Measurements from ENCODE around the gene NUBPL. TPM values are rescaled to one million over a fixed set of nuclear protein-coding genes. Genes with fewer than 3 reads are reported as not detected.

Gene NUBPL
- total RNA-seq, 4 donors from 2014 or later = 10.3 to 38.2 (median 13.4) TPM

DNA sequence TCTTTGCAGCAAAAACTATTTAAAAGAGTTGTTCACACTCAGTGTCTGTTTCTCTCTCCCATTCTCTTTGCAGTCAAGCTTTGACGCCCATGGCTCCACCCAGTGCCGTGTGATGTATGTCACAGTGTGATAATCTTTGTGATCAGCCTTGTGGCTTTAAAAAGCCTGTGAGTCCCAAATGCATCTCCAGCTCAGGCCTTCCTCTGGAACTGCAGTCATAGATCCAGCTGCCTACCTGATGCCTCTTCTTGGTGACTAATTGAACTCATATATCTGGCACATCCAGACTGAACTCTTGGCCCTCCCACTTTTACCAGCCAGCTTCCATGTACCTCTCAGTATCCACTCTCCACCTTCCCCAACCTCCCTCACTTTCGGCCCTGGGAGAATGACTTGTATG is 333.1 kb downstream of the NUBPL start:
- Histone ChIP-seq H3K4me1 (peaks cover 0 to 25% (median 1%) of the 10 kb centered on the region in 4 donors), H3K4me3 (no peak overlapping the region), H3K36me3 (no peaks in the 10 kb centered on the region), H3K27me3 (no peaks in the 10 kb centered on the region), H3K27ac (no peak overlapping the region), H3K9me3 (no peaks in the 10 kb centered on the region)
- TF ChIP-seq POLR2A (IDR thresholded peaks at IDR 0.05) = no peak
- no peak for TF ChIP-seq EP300 (IDR thresholded peaks at IDR 0.05)
- TF ChIP-seq, protein P1, sequence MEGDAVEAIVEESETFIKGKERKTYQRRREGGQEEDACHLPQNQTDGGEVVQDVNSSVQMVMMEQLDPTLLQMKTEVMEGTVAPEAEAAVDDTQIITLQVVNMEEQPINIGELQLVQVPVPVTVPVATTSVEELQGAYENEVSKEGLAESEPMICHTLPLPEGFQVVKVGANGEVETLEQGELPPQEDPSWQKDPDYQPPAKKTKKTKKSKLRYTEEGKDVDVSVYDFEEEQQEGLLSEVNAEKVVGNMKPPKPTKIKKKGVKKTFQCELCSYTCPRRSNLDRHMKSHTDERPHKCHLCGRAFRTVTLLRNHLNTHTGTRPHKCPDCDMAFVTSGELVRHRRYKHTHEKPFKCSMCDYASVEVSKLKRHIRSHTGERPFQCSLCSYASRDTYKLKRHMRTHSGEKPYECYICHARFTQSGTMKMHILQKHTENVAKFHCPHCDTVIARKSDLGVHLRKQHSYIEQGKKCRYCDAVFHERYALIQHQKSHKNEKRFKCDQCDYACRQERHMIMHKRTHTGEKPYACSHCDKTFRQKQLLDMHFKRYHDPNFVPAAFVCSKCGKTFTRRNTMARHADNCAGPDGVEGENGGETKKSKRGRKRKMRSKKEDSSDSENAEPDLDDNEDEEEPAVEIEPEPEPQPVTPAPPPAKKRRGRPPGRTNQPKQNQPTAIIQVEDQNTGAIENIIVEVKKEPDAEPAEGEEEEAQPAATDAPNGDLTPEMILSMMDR (IDR thresholded peaks at IDR 0.05) = no peak
- no peak for DNase-seq (ENCODE audit: low spot score in 2 of 2)
- 75 to 94% methylated on average over 3 of the region's 3 CpGs for WGBS, 2 donors

DNA sequence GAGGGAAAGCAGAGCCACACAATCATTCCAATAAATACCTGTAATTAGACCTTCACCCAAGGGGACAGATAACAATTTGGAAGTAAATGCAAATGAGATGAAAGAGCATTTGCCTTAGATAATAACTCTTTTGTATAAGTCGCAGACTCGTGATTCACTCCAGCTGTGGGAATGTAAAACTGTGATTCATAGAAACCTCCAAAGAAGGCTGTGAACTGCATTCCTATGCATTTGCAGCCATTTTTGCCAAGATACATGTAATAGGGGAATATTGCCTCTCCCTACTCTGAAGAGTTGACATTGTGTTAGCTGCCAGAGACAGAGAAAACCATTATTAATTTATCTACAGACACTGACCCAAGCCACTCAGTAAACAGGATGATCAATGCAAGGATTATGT is 334.0 kb downstream of the NUBPL start:
- H3K27me3 ChIP-seq = no peaks in the 10 kb centered on the region
- TF ChIP-seq EP300 (IDR thresholded peaks at IDR 0.05) (no peak), POLR2A (IDR thresholded peaks at IDR 0.05) (no peak)
- TF ChIP-seq, protein P1 (IDR thresholded peaks at IDR 0.05) = no peak
- DNase-seq (ENCODE audit: low spot score in 2 of 2) = no peak
- no peaks in the 10 kb centered on the region for H3K9me3 ChIP-seq
- no peak overlapping the region for H3K4me3 ChIP-seq
- no peaks in the 10 kb centered on the region for H3K36me3 ChIP-seq
- WGBS, 2 donors = 46 to 62% methylated on average over 2 of the region's 2 CpGs
- H3K4me1 ChIP-seq = peaks cover 0 to 25% (median 1%) of the 10 kb centered on the region in 4 donors
- no peak overlapping the region for H3K27ac ChIP-seq

DNA sequence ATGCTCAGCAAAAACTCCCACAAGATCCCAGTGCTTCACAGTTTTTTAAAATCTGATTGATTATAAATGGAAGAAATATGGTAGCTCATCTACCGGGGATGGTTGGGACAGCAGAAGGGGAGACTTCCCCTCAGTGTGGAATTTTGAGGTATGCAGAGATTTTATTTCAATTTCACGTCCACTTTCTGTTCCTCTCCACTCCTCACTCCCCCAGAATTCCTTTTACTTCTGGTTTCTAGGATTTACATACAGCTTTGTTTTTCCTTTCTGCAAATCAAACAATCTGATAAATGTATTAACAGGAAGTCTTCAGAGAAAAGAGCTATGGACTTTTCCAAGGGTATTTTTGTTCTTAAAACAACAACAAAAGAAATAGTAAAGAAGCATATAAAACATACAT is 334.4 kb downstream of the NUBPL start:
- no peak for TF ChIP-seq POLR2A (IDR thresholded peaks at IDR 0.05)
- TF ChIP-seq EP300 (IDR thresholded peaks at IDR 0.05) = no peak
- TF ChIP-seq, protein P1 (IDR thresholded peaks at IDR 0.05) = no peak
- Histone ChIP-seq H3K27me3 (no peaks in the 10 kb centered on the region), H3K36me3 (no peaks in the 10 kb centered on the region), H3K4me3 (no peak overlapping the region), H3K27ac (no peak overlapping the region), H3K4me1 (peaks cover 0 to 25% (median 1%) of the 10 kb centered on the region in 4 donors), H3K9me3 (no peaks in the 10 kb centered on the region)
- WGBS, 2 donors = 44 to 51% methylated on average over 2 of the region's 2 CpGs
- DNase-seq (ENCODE audit: low spot score in 2 of 2) = no peak

DNA sequence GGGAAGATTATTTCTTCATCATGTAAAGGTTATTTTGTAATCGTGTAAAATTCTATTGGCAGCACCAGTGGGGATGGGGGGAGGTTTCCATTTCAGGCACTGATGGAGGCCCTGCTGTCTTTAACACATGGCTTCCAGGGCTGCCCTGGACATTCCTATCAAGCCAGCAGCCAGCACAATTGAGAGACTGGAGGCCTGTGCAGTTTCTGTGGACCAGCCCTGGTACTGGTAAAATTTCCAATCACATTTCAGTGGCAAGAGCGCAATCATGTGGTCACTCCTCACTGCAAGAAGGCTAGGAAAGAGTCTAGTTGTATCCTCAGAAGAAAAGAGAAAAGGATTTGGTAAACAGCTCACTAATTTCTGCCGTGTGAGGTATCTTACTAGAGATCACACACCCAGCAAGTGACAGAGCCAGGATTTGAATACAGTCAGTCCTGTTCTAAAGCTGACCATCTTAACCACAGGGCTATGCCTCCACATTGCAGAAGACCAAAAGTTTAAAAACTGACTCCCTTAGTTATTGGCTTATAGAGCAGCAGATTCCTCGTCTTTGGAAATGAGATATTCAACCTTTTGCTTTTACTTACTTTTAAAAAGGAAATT is 336.5 kb downstream of the NUBPL start:
- H3K27ac ChIP-seq = no peak overlapping the region
- H3K9me3 ChIP-seq = no peaks in the 10 kb centered on the region
- H3K4me1 ChIP-seq = peaks cover 0 to 17% (median 1%) of the 10 kb centered on the region in 4 donors
- TF ChIP-seq EP300 (IDR thresholded peaks at IDR 0.05) (no peak), POLR2A (IDR thresholded peaks at IDR 0.05) (no peak)
- TF ChIP-seq, protein P1 (IDR thresholded peaks at IDR 0.05) = no peak
- WGBS, 2 donors = 63 to 68% methylated on average over 4 of the region's 4 CpGs
- no peak for DNase-seq (ENCODE audit: low spot score in 2 of 2)
- no peaks in the 10 kb centered on the region for H3K36me3 ChIP-seq
- H3K4me3 ChIP-seq = no peak overlapping the region
- no peaks in the 10 kb centered on the region for H3K27me3 ChIP-seq

DNA sequence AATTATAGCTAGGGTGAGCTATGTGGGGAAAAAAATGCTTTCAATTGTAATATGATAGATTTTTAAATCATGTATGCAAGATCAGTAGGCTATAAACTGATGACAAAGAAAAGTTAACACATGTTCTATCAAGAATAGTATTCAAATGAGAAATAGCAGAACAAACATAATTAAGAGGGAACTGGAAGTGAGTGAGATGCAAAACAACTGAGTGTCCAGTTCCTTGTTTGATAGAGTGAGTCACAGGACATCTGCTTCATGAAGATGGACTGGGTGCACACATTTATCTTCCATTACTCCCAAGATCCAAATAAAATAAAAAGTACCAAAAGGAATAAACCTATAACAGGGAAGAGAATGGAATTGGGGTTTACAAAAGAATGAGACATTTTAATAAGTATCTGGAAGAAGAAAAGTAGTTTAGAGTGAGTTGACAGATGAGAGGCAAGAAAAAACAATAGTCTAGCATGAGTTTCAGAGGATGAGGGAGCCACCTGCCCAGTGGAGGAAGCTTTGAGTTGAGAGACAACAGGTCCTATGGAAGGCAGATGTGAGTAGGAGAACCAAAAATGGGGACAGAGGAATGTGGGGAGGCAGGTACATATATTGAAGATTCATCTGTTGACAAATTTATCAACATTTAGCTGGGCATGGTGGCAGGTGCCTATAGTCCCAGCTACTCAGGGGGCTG is 337.8 kb downstream of the NUBPL start:
- no peak for TF ChIP-seq POLR2A (IDR thresholded peaks at IDR 0.05)
- TF ChIP-seq, protein P1 (IDR thresholded peaks at IDR 0.05) = no peak
- peak in 1 of 2 donors; percentile 60 for TF ChIP-seq EP300 (IDR thresholded peaks at IDR 0.05)
- Histone ChIP-seq H3K4me1 (peaks cover 0 to 6% (median 0%) of the 10 kb centered on the region in 4 donors), H3K36me3 (no peaks in the 10 kb centered on the region), H3K9me3 (no peaks in the 10 kb centered on the region), H3K4me3 (no peak overlapping the region), H3K27ac (peak overlapping the region in 1 of 4 donors; percentile 32), H3K27me3 (no peaks in the 10 kb centered on the region)
- no peak for DNase-seq (ENCODE audit: low spot score in 2 of 2)
